Smooth muscle cell (in vitro differentiated cells): ENCODE data around the gene GALNT10. TPM values are rescaled to one million over a fixed set of nuclear protein-coding genes. Genes with fewer than 3 reads are reported as not detected.

ENCODE experiments used
- DNase-seq: peaks from one replicate; lab custom pipeline; 2025; ENCODE audit not compliant: unreplicated experiment; lab: John Stamatoyannopoulos, UW
- H2AFZ ChIP-seq: fragments of 200-600 bp; sonication (generic); 2 replicates; pipeline ENCODE4 v1.6.0; 2016; ENCODE audit warnings: antibody characterized with exemption, low read depth, mild to moderate bottlenecking
- H3F3A ChIP-seq: fragments of 200-600 bp; sonication (generic); 2 replicates; pipeline ENCODE4 v1.6.0; 2017; ENCODE audit warnings: antibody characterized with exemption, low read depth
- H3K27ac ChIP-seq: fragments of 200-600 bp; sonication (generic); 2 replicates; pipeline ENCODE4 v1.5.1; 2016; ENCODE audit warnings: low read depth, mild to moderate bottlenecking
- H3K27me3 ChIP-seq: fragments of 200-600 bp; sonication (generic); 2 replicates; pipeline ENCODE4 v1.6.1; 2016; ENCODE audit warnings: low read depth, mild to moderate bottlenecking
- H3K36me3 ChIP-seq: fragments of 200-600 bp; sonication (generic); 2 replicates; pipeline ENCODE4 v1.5.1; 2016; ENCODE audit warnings: low read depth
- H3K4me1 ChIP-seq: fragments of 200-600 bp; sonication (generic); 2 replicates; pipeline ENCODE4 v1.5.1; 2016; ENCODE audit warnings: low read depth
- H3K4me2 ChIP-seq: fragments of 200-600 bp; sonication (generic); 2 replicates; pipeline ENCODE4 v1.6.0; 2016; ENCODE audit warnings: mild to moderate bottlenecking
- H3K4me3 ChIP-seq: fragments of 200-600 bp; sonication (generic); 2 replicates; pipeline ENCODE4 v1.5.1; 2016; ENCODE audit warnings: mild to moderate bottlenecking
- H3K79me2 ChIP-seq: fragments of 200-600 bp; sonication (generic); 2 replicates; pipeline ENCODE4 v1.6.0; 2016; ENCODE audit warnings: low read depth, mild to moderate bottlenecking
- H3K9ac ChIP-seq: fragments of 200-600 bp; sonication (generic); 2 replicates; pipeline ENCODE4 v1.6.0; 2016; ENCODE audit warnings: low read depth
- H3K9me3 ChIP-seq: fragments of 200-600 bp; sonication (generic); replicated peaks from 2 replicates; pipeline ENCODE4 v1.5.1; 2016; ENCODE audit warnings: low read depth
- H4K20me1 ChIP-seq: fragments of 200-600 bp; sonication (generic); 2 replicates; pipeline ENCODE4 v1.6.0; 2016; ENCODE audit warnings: low read depth
- CTCF ChIP-seq: fragments of 200-600 bp; sonication (generic); IDR thresholded peaks from 2 replicates; pipeline ENCODE4 v1.5.1; 2017; ENCODE audit warnings: borderline replicate concordance, mild to moderate bottlenecking, antibody characterized with exemption; ENCODE audit not compliant: insufficient read depth, poor library complexity, severe bottlenecking
- whole genome bisulfite sequencing: methylation state at CpG from one replicate; pipeline ENCODE4 v1.1.7; 2016; ENCODE audit warnings: low lambda C conversion rate; 5-methylcytosine and 5-hydroxymethylcytosine counted together
- polyA plus RNA-seq: library from polyadenylated mRNA; unstranded; fragments of >200 nt; fragmentation: Nextera tagmentation; extraction: Ambion mirVana; gene quantifications from 2 replicates; pipeline ENCODE4 v1.2.1, GENCODE V29; 2016
- total RNA-seq: library from RNA; depleted of rRNA; stranded (reverse); fragments of >200 nt; gene quantifications from 2 replicates; pipeline ENCODE4 v1.2.3, GENCODE V29; 2014

The GALNT10 gene
- total and polyA plus RNA-seq, 2 experiments from 2014 or later, result 23.6 to 24.6 TPM

GRCh38 chr5:154278186-154278585 lies 87.7 kb downstream of the GALNT10 start:
- H3K4me3 ChIP-seq, result no peak overlapping the region
- H3F3A ChIP-seq, result peaks cover 11% of the 10 kb centered on the region
- H3K79me2 ChIP-seq, result no peaks in the 10 kb centered on the region
- peak overlapping the region; percentile 58 for H3K4me2 ChIP-seq
- no peaks in the 10 kb centered on the region for H3K9me3 ChIP-seq
- H4K20me1 ChIP-seq, result no peaks in the 10 kb centered on the region
- no peaks in the 10 kb centered on the region for H3K36me3 ChIP-seq
- no peaks in the 10 kb centered on the region for H3K27me3 ChIP-seq
- no peak for TF ChIP-seq CTCF
- no peak for DNase-seq
- peaks cover 7% of the 10 kb centered on the region for H3K4me1 ChIP-seq
- H3K9ac ChIP-seq, result no peak overlapping the region
- no peak overlapping the region for H2AFZ ChIP-seq
- peak overlapping the region; percentile 52 for H3K27ac ChIP-seq

GRCh38 chr5:154278908-154279307 lies 88.4 kb downstream of the GALNT10 start:
- H3K27me3 ChIP-seq, result no peaks in the 10 kb centered on the region
- H3K9ac ChIP-seq, result no peak overlapping the region
- no peak overlapping the region for H3K4me2 ChIP-seq
- H4K20me1 ChIP-seq, result no peaks in the 10 kb centered on the region
- H3K27ac ChIP-seq, result peak overlapping the region; percentile 52
- H3K4me1 ChIP-seq, result peaks cover 5% of the 10 kb centered on the region
- H3K9me3 ChIP-seq, result no peaks in the 10 kb centered on the region
- H3K4me3 ChIP-seq, result no peak overlapping the region
- no peaks in the 10 kb centered on the region for H3K36me3 ChIP-seq
- no peak overlapping the region for H2AFZ ChIP-seq
- no peak for TF ChIP-seq CTCF
- peaks cover 11% of the 10 kb centered on the region for H3F3A ChIP-seq
- H3K79me2 ChIP-seq, result no peaks in the 10 kb centered on the region
- DNase-seq, result no peak

- Histone ChIP-seq H3K9ac (no peak overlapping the region), H3K79me2 (no peaks in the 10 kb centered on the region), H3K9me3 (no peaks in the 10 kb centered on the region), H3K27me3 (no peaks in the 10 kb centered on the region), H3K27ac (no peak overlapping the region), H3F3A (peaks cover 5% of the 10 kb centered on the region), H3K4me3 (no peak overlapping the region), H3K4me2 (no peak overlapping the region), H4K20me1 (no peaks in the 10 kb centered on the region), H3K36me3 (no peaks in the 10 kb centered on the region), H2AFZ (no peak overlapping the region), H3K4me1 (peaks cover 23% of the 10 kb centered on the region)
- 83% methylated on average over 2 of the region's 2 CpGs for WGBS
- no peak for TF ChIP-seq CTCF
- no peak for DNase-seq
Measured at GRCh38 chr5:154284433-154284832, 93.9 kb downstream of the GALNT10 start.

- H3K4me2 ChIP-seq, result peak overlapping the region; percentile 18
- TF ChIP-seq CTCF, result no peak
- no peaks in the 10 kb centered on the region for H3K9me3 ChIP-seq
- no peaks in the 10 kb centered on the region for H4K20me1 ChIP-seq
- peaks cover 5% of the 10 kb centered on the region for H3F3A ChIP-seq
- peaks cover 23% of the 10 kb centered on the region for H3K4me1 ChIP-seq
- no peak overlapping the region for H2AFZ ChIP-seq
- H3K36me3 ChIP-seq, result no peaks in the 10 kb centered on the region
- H3K9ac ChIP-seq, result no peak overlapping the region
- no peaks in the 10 kb centered on the region for H3K79me2 ChIP-seq
- H3K27ac ChIP-seq, result no peak overlapping the region
- no peaks in the 10 kb centered on the region for H3K27me3 ChIP-seq
- WGBS, result 86% methylated on average over 4 of the region's 4 CpGs
- no peak overlapping the region for H3K4me3 ChIP-seq
- DNase-seq, result no peak
Measured at GRCh38 chr5:154285661-154286408, 95.3 kb downstream of the GALNT10 start.
